Jurkat, Clone E6-1 (cell line): Measurements from ENCODE around the gene SMYD3.

Experiments
- DNase-seq: peaks from one replicate; pipeline ENCODE4 v3.0.0-alpha.2; 2011; ENCODE audit warnings: low read depth, low spot score
- H3K4me3 ChIP-seq: 2 replicates; pipeline ENCODE4 v1.5.1; 2011; ENCODE audit warnings: mild to moderate bottlenecking, low read length, control low read depth, moderate library complexity

SMYD3 gene

GRCh38 chr1:245774196-245774595 lies 732.9 kb downstream of the SMYD3 start:
- no peak for DNase-seq
- H3K4me3 ChIP-seq: no peak overlapping the region

DNA sequence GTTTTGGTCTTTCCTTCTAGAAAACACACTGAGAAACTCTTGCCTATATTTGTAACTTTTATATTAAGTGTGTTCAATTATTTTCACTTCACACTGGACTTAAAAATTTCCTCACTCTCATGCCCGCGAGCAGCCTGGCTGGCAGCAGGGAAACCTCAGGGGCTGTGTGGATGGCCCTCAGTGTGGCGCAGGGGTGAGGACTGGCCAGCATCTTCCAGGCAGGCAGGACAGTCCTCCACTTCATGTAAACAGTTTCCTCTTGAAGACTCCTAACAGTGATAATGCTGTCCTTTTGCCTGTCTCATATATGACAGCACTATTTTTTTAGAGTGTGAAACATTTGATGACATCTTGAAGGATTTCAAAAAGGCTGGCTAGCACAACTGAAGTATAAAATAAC lies 733.7 kb downstream of the SMYD3 start:
- DNase-seq: no peak
- H3K4me3 ChIP-seq: no peak overlapping the region

- no peak overlapping the region for H3K4me3 ChIP-seq
- DNase-seq: no peak
Measured at GRCh38 chr1:245772739-245773138, 734.3 kb downstream of the SMYD3 start.

DNA sequence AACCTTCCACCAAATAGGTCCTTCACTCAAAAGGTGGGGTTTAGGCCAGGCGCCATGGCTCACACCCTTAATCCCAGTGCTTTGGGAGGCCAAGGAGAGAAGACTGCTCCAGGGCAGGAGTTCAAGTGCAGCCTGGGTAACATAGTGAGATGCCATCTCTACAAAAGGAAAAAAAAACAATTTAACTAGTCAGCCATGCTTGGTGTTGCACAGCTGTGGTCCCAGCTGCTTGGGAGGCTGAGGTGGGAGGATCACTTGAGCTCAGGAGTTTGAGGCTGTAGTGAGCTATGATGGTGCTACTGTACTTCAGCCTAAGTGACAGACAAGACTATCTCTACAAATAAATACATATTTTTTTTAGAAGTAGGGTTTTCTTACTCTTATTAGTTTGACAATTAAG lies 734.8 kb downstream of the SMYD3 start:
- no peak for DNase-seq
- H3K4me3 ChIP-seq: no peak overlapping the region

- no peak overlapping the region for H3K4me3 ChIP-seq
- no peak for DNase-seq
Measured at GRCh38 chr1:245771511-245772281, 735.4 kb downstream of the SMYD3 start.

- no peak overlapping the region for H3K4me3 ChIP-seq
- DNase-seq: no peak
Measured at GRCh38 chr1:245770156-245770555, 736.9 kb downstream of the SMYD3 start.

DNA sequence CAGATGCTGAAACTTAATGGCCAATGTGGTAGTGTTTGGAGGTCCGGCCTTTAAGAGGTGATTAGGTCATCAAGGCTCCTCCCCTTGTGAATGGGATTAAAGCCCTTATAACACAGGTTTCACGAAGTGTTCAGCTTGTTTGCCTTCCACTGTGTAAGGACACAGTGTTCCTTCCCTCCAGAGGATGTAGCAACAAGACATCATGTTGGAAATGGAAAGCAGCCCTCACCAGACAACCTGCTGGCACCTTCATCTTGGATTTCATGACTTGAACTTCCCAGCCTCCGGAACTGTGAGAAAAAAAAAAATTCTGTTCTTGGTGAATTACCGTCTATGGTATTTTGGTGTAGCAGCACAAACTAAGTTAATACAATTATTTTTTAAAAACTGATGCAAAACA lies 738.5 kb downstream of the SMYD3 start:
- H3K4me3 ChIP-seq: no peak overlapping the region
- DNase-seq: no peak

DNA sequence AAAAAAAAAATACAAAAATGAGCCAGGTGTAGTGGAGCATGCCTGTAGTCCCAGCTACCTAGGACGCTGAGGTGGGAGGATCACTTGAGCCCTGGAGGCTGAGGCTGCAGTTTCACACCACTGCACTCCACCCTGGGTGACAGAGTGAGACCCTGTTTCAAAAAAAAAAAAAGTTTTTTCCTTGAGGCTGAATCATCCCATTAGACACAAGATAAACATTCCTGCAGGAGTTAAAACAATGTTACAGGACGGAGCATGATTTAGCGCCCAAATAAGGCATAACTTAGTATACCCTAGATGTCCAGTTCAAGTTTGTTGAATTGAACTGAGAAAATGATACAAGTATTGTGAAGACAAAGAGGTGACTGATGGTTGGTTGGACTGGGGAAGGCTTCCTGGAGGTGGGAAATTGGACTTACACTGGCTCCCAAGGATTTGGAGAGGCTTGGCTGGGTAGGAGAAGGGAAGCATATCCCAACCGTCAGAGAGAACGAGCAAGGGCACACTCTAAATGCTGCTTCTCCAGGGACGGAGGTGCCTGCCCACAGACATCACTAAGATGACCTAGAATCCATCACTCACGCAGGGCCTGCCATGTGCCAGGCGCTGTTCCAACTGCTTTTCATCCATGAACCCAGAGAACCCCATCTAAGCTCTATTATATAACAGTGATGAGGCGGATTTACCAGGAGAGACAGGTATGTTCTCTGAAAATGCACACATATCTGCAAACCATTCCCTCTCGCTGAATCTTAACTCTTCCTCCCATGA lies 741.7 kb downstream of the SMYD3 start:
- DNase-seq: no peak
- H3K4me3 ChIP-seq: no peak overlapping the region

- H3K4me3 ChIP-seq: no peak overlapping the region
- DNase-seq: no peak
Measured at GRCh38 chr1:245763873-245764331, 743.2 kb downstream of the SMYD3 start.

- H3K4me3 ChIP-seq: no peak overlapping the region
- no peak for DNase-seq
Measured at GRCh38 chr1:245762396-245762910, 744.6 kb downstream of the SMYD3 start.

- no peak for DNase-seq
- H3K4me3 ChIP-seq: no peak overlapping the region
Measured at GRCh38 chr1:245760301-245760700, 746.8 kb downstream of the SMYD3 start.

GRCh38 chr1:245754463-245754961 lies 752.6 kb downstream of the SMYD3 start:
- no peak for DNase-seq
- H3K4me3 ChIP-seq: no peak overlapping the region

DNA sequence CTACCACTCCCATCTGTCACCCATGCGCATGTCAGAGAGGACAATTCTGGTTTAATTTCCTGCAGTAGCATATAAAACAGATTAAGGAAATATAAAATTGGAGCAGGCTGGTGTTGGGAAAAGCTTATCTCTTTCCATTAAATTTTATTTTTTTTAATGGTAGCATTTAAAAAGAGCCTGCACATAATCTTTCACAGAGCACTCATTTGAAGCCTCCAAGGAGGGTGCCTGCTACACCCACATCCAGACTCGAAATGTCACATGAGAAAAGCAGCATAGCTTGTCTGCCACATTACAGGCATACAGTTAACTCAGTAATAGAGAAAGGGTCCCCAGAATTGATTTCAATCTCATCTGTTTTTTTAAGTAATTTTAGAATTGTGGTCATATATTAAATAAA lies 753.3 kb downstream of the SMYD3 start:
- no peak overlapping the region for H3K4me3 ChIP-seq
- no peak for DNase-seq

GRCh38 chr1:245752561-245752960 lies 754.5 kb downstream of the SMYD3 start:
- no peak overlapping the region for H3K4me3 ChIP-seq
- DNase-seq: no peak

DNA sequence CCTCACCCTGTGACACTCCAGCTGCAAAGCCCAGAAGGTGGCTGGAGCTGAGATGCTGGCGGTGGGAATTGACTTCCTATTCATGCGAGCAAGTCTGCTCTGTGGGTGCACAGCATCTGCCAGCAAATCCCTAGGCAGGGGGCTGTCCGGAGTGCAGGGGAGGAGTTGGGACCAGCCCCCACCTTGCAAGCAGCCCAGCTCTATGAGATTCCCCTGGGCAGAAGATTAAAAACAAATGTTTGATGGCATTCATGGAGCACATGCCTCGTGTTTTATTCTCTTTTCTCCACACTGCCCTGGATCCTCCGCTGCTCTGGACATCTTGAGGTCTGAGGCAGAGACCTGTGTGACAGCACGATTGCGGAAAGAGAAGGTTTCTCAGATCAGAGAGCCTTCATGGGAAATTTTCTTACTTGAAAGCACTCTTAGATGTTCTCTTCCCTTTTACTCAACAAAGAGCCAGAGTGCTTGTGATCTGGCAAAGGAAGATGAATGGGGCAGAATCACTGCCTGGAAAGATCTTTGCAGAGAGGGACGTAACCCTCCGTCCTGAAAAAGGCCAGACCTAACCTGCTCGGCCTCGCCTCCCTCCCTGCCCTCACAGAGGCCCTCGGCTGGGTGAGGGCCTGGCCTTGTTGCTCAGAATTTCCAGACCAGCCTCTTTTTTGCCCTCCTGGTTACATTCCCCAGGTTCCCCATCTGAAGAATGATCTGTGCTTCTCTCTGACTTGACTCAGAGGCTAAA lies 755.2 kb downstream of the SMYD3 start:
- DNase-seq: no peak
- H3K4me3 ChIP-seq: no peak overlapping the region

DNA sequence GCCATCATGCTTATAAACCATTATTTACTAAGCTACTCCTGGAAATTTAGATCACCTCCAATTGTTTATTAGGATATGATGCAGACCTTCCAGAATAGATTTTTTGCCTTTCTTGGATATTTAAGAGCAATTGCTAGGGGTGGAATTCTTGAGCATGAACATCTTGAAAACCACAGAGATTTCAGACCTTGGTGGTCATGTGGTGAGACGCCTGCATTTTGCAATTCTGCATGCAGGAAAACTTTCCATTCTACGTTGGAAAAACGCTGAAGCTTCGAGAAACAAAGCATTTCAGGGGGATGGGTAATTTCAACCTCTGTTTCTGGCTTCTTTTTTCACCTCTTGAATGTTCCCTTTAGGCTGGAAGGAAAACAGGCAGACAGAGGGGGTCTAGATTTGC lies 756.0 kb downstream of the SMYD3 start:
- no peak overlapping the region for H3K4me3 ChIP-seq
- no peak for DNase-seq

- H3K4me3 ChIP-seq: no peak overlapping the region
- DNase-seq: no peak
Measured at GRCh38 chr1:245750261-245750660, 756.8 kb downstream of the SMYD3 start.

GRCh38 chr1:245749053-245749452 lies 758.0 kb downstream of the SMYD3 start:
- H3K4me3 ChIP-seq: no peak overlapping the region
- no peak for DNase-seq

DNA sequence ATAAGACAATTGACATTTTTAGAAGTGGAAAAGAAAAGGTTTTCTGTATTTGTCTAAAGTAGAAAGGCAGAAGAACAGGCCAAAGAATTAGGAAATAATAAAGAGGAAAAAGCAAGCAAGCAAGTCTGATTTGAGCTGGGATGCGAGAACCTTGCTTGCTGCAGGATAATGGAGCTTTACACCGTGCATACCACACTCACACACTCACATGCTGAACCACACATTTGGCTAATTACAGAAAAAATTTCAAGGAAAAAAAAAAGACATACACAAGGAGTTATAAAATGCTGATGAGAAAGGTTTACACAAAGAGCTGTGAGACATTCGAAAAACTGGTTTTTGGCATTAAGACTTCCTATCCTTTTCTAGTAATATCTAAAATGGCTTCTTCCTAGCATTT lies 758.4 kb downstream of the SMYD3 start:
- H3K4me3 ChIP-seq: no peak overlapping the region
- DNase-seq: no peak

- no peak for DNase-seq
- no peak overlapping the region for H3K4me3 ChIP-seq
Measured at GRCh38 chr1:245748240-245748639, 758.8 kb downstream of the SMYD3 start.
